Heart right ventricle (tissue), 16 donors: Measurements from ENCODE around the gene TNP1. TPM values are rescaled to one million over a fixed set of nuclear protein-coding genes. Genes with fewer than 3 reads are reported as not detected.

Experiments used
- ATAC-seq, 8 donors: fragments of 200-7000 bp; cut with Tn5 transposase; one replicate each; pipeline ENCODE4 v1.9.1; 2020; ENCODE audit warnings: mild to moderate bottlenecking in 8 of 8, moderate library complexity in 8 of 8, moderate number of reproducible peaks in 1 of 8
- DNase-seq, 2 donors: peaks; one replicate each; pipeline ENCODE4 v3.0.0-alpha.2; 2020
- H3K27ac ChIP-seq, 10 donors: fragments of 200-600 bp; sonication (generic) in 2 of 10; one replicate each; pipeline versions ENCODE4 v1.5.0 to v1.8.0; 2020 to 2022; ENCODE audit warnings: mild to moderate bottlenecking in 3 of 10
- H3K27me3 ChIP-seq, 7 donors: fragments of 200-600 bp; one replicate each; pipeline ENCODE4 v1.8.0; 2021 to 2022; ENCODE audit warnings: mild to moderate bottlenecking in 2 of 7
- H3K36me3 ChIP-seq, 9 donors: fragments of 200-600 bp; sonication (generic) in 1 of 9; one replicate each; pipeline versions ENCODE4 v1.5.0 to v1.8.0; 2020 to 2022; ENCODE audit warnings: mild to moderate bottlenecking in 2 of 9
- H3K4me1 ChIP-seq, 9 donors: fragments of 200-600 bp; sonication (generic) in 1 of 9; one replicate each; pipeline versions ENCODE4 v1.5.0 to v1.8.0; 2020 to 2022; ENCODE audit warnings: mild to moderate bottlenecking in 4 of 9
- H3K4me3 ChIP-seq, 10 donors: fragments of 200-600 bp; sonication (generic) in 2 of 10; one replicate each; pipeline versions ENCODE4 v1.5.0 to v1.8.0; 2020 to 2022; ENCODE audit warnings: mild to moderate bottlenecking in 7 of 10, moderate library complexity in 2 of 10
- H3K9me3 ChIP-seq, 11 donors: fragments of 200-600 bp in 10 of 11; sonication (generic) in 2 of 11; one replicate each; pipeline versions ENCODE4 v1.5.0 to v1.8.0; 2013 to 2022; ENCODE audit warnings: mild to moderate bottlenecking in 2 of 11, control low read depth in 1 of 11, moderate library complexity in 1 of 11
- WGBS, 2 donors: extraction: QIAGEN DNeasy Blood & Tissue Kit; methylation state at CpG; one replicate each; pipeline ENCODE4 v1.1.7; 2013; ENCODE audit warnings: inconsistent platforms in 1 of 2; 5-methylcytosine and 5-hydroxymethylcytosine counted together
- intact Hi-C, 10 donors: fragments of 100-400 bp; cut with DNase I; formaldehyde crosslinking; loops; one replicate each; pipeline versions ENCODE4 v1.11.1 to v1.14.2; 2022
- polyA plus RNA-seq, 2 donors: library from polyadenylated mRNA; stranded (reverse); fragments of 200-250 nt; gene quantifications; one replicate each; pipeline ENCODE4 v1.2.3, GENCODE V29; 2013
- total RNA-seq, 10 donors: library from RNA; stranded (reverse); fragmentation: NEBNext Ultra II Directional in 3 of 10; extraction: Animal tissue kit (Norgen Biotek cat#: 25700) in 3 of 10; gene quantifications; one replicate each; pipeline versions ENCODE4 v1.2.1 to v1.2.4, GENCODE V29; 2021 to 2023
- TF ChIP-seq, protein P1 (sequence below), 9 donors: fragments of 200-600 bp; sonication (generic) in 2 of 9; IDR thresholded peaks; one replicate each; pipeline versions ENCODE4 v1.5.0 to v1.8.0; 2021 to 2022; ENCODE audit warnings: antibody characterized with exemption in 9 of 9, mild to moderate bottlenecking in 5 of 9, moderate library complexity in 1 of 9
- donor health status: Arrhythmogenic right ventricular cardiomyopathy.
- donor health status: ischemic (EF 13 %, LVEDD 7.1; RV severe dilation, severe dysfunction).
- donor health status: healthy with polysubstance abuse.
- donor health status: DM: no; HTN: yes; CAD: no.
- donor health status: DM: no; HTN: no; CAD: no.
- donor health status: ischemic (EF 25% LVEDD 6.9; RV normal size, moderate dysfunction).
- donor health status: ischemic (EF 25% LVEDD 5.7; RV mildly dilated, moderate dysfunction).
- donor health status: healthy.
- donor health status: DM: yes; HTN: yes; CAD: no.
- donor health status: Ischemic cardiomyopathy.
- donor health status: ischemic (EF 35%, LVEDD 5.7; RV mildly dilated, moderate dysfunction).
- donor health status: nonischemic (EF 11% LVEDD 7.7; RV severe dilation, severe dysfunction).
- donor health status: DM: yes; HTN: yes; CAD: no.
- donor health status: PGD.
- donor health status: ischemic (EF 29% LVEDD 5.4; RV normal size, mild dysfunction).
- donor health status: nonischemic (EF 23%, LVEDD 6.1; RV moderate dilation, normal function).

The TNP1 gene
- total and polyA plus RNA-seq, 12 donors = not detected

DNA sequence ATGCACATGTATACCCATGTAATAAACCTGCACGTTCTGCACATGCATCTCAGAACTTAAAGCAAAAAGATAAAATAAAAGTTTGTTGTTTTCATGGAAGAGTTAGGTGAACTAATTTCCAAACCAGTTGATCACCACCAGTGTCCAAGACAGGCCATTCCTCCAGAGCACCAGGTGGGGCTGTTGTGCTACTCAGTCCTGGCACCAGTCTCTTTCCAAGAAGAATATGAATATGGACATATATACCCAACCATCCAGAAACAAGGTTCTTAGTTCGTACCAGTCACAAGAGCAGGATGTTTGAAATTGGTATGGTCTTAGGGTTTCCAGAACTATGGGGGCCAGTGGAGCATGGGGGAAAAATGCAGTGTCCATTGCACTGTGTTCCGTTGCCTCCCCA is 17.2 kb upstream of the TNP1 start:
- Histone ChIP-seq H3K9me3 (no peaks in the 10 kb centered on the region), H3K36me3 (no peaks in the 10 kb centered on the region), H3K4me3 (no peak overlapping the region), H3K27ac (no peak overlapping the region), H3K27me3 (no peaks in the 10 kb centered on the region), H3K4me1 (peaks cover 0 to 7% (median 0%) of the 10 kb centered on the region in 9 donors)
- intact Hi-C loops = loop anchor here in 1 of 10 donors (1.0 kb wide), 1 partner anchor 8 kb away; no protein-coding TSS in a partner anchor
- ATAC-seq = no peak
- TF ChIP-seq, protein P1, sequence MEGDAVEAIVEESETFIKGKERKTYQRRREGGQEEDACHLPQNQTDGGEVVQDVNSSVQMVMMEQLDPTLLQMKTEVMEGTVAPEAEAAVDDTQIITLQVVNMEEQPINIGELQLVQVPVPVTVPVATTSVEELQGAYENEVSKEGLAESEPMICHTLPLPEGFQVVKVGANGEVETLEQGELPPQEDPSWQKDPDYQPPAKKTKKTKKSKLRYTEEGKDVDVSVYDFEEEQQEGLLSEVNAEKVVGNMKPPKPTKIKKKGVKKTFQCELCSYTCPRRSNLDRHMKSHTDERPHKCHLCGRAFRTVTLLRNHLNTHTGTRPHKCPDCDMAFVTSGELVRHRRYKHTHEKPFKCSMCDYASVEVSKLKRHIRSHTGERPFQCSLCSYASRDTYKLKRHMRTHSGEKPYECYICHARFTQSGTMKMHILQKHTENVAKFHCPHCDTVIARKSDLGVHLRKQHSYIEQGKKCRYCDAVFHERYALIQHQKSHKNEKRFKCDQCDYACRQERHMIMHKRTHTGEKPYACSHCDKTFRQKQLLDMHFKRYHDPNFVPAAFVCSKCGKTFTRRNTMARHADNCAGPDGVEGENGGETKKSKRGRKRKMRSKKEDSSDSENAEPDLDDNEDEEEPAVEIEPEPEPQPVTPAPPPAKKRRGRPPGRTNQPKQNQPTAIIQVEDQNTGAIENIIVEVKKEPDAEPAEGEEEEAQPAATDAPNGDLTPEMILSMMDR (IDR thresholded peaks at IDR 0.05) = peak in 1 of 9 donors; percentile 16
- WGBS, 2 donors = 94 to 97% methylated on average over 3 of the region's 3 CpGs
- no peak for DNase-seq

GRCh38 chr2:216875862-216876261 is 16.0 kb upstream of the TNP1 start:
- ATAC-seq = no peak
- TF ChIP-seq, protein P1 (IDR thresholded peaks at IDR 0.05) = no peak
- Histone ChIP-seq H3K4me1 (peaks cover 0 to 7% (median 0%) of the 10 kb centered on the region in 9 donors), H3K27me3 (no peaks in the 10 kb centered on the region), H3K9me3 (no peaks in the 10 kb centered on the region), H3K36me3 (no peaks in the 10 kb centered on the region), H3K27ac (no peak overlapping the region), H3K4me3 (no peak overlapping the region)
- 94 to 97% methylated on average over 2 of the region's 2 CpGs for WGBS, 2 donors
- intact Hi-C loops = no loop called here
- DNase-seq = no peak

GRCh38 chr2:216873573-216873972 is 13.7 kb upstream of the TNP1 start:
- ATAC-seq (no peak), DNase-seq (no peak)
- WGBS, 2 donors = 87 to 89% methylated on average over 1 of the region's 1 CpG
- TF ChIP-seq, protein P1 (IDR thresholded peaks at IDR 0.05) = no peak
- no peaks in the 10 kb centered on the region for H3K9me3 ChIP-seq
- no peak overlapping the region for H3K27ac ChIP-seq
- no peaks in the 10 kb centered on the region for H3K27me3 ChIP-seq
- intact Hi-C loops = no loop called here
- H3K4me1 ChIP-seq = no peaks in the 10 kb centered on the region
- no peak overlapping the region for H3K4me3 ChIP-seq
- no peaks in the 10 kb centered on the region for H3K36me3 ChIP-seq

DNA sequence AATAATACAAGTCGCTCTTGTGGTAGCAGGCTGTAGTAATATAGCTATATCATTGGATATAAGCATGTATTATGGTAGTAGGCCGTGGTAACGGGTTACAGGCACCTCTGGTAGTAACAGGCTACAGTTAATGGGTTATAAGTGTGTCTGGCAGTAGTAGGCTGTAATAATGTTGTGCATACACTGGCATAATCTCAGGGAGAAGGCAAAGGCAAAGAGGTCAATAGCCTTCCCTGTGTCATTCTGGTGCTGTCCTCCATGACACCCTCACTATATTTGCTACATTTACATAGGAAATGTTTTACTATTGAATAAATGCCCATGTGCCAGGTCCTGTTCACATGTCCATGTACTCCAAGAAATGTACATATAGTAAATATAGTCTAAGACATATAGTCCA is 12.8 kb upstream of the TNP1 start:
- no peak for ATAC-seq
- no peak overlapping the region for H3K27ac ChIP-seq
- 97 to 99% methylated on average over 3 of the region's 3 CpGs for WGBS, 2 donors
- no peak overlapping the region for H3K4me3 ChIP-seq
- intact Hi-C loops = no loop called here
- H3K27me3 ChIP-seq = no peaks in the 10 kb centered on the region
- DNase-seq = no peak
- TF ChIP-seq, protein P1 (IDR thresholded peaks at IDR 0.05) = no peak
- no peaks in the 10 kb centered on the region for H3K9me3 ChIP-seq
- H3K4me1 ChIP-seq = no peaks in the 10 kb centered on the region
- no peaks in the 10 kb centered on the region for H3K36me3 ChIP-seq
